Keratinocyte (primary cell): ENCODE measurements around the gene IRF9. TPM values are rescaled to one million over a fixed set of nuclear protein-coding genes. Genes with fewer than 3 reads are reported as not detected.

Experiments
- DNase-seq: peaks from one replicate; pipeline ENCODE4 v3.0.0-alpha.2; 2011; ENCODE audit warnings: low read depth, missing footprints, low spot score
- FAIRE-seq: peaks from 2 replicates; lab custom pipeline; 2011; peaks lifted over from hg19 to GRCh38; lab: Jason Lieb, UNC
- H2AFZ ChIP-seq: 2 replicates; pipeline ENCODE4 v1.6.0; 2012; ENCODE audit warnings: low read length, control low read depth, inconsistent platforms; ENCODE audit not compliant: control insufficient read depth
- H3K27ac ChIP-seq: 2 replicates; pipeline ENCODE4 v1.5.1; 2011; ENCODE audit warnings: low read length; ENCODE audit not compliant: control insufficient read depth, insufficient read depth
- H3K27me3 ChIP-seq: 3 replicates; pipeline ENCODE4 v1.6.0; 2011; ENCODE audit warnings: low read length; ENCODE audit not compliant: control insufficient read depth, insufficient read depth; ENCODE audit errors: extremely low read depth
- H3K36me3 ChIP-seq, 2 experiments: 2 replicates in 1 of 2; 3 replicates in 1 of 2; pipeline ENCODE4 v1.5.1; 2011; ENCODE audit warnings: low read length in 2 of 2, mild to moderate bottlenecking in 1 of 2; ENCODE audit not compliant: control insufficient read depth in 2 of 2, insufficient read depth in 2 of 2; ENCODE audit errors: extremely low read depth in 1 of 2
- H3K4me1 ChIP-seq: 3 replicates; pipeline ENCODE4 v1.5.1; 2011; ENCODE audit warnings: low read length; ENCODE audit not compliant: control insufficient read depth, insufficient read depth; ENCODE audit errors: extremely low read depth
- H3K4me2 ChIP-seq: 3 replicates; pipeline ENCODE4 v1.6.0; 2011; ENCODE audit warnings: low read depth, low read length; ENCODE audit not compliant: control insufficient read depth, insufficient read depth; ENCODE audit errors: extremely low read depth
- H3K4me3 ChIP-seq, 3 experiments: fragments of 200-600 bp in 1 of 3; sonication (generic) in 1 of 3; 2 replicates in 2 of 3; 3 replicates in 1 of 3; pipeline ENCODE4 v1.5.1; 2011 to 2016; ENCODE audit warnings: low read length in 3 of 3, mild to moderate bottlenecking in 3 of 3, control low read depth in 2 of 3, inconsistent platforms in 1 of 3, low read depth in 1 of 3, mixed read lengths in 1 of 3, mixed run types in 1 of 3, moderate library complexity in 1 of 3; ENCODE audit not compliant: control insufficient read depth in 2 of 3, insufficient read depth in 2 of 3; ENCODE audit errors: extremely low read depth in 1 of 3
- H3K79me2 ChIP-seq: 2 replicates; pipeline ENCODE4 v1.6.0; 2012; ENCODE audit warnings: low read length; ENCODE audit not compliant: control insufficient read depth, insufficient read depth
- H3K9ac ChIP-seq: 3 replicates; pipeline ENCODE4 v1.6.0; 2011; ENCODE audit warnings: low read length; ENCODE audit not compliant: control insufficient read depth, insufficient read depth; ENCODE audit errors: extremely low read depth
- H3K9me1 ChIP-seq: 3 replicates; pipeline ENCODE4 v1.6.0; 2011; ENCODE audit warnings: low read length; ENCODE audit not compliant: control insufficient read depth, insufficient read depth; ENCODE audit errors: extremely low read depth
- H3K9me3 ChIP-seq: 2 replicates; pipeline ENCODE4 v1.5.1; 2012; ENCODE audit warnings: low read depth, low read length; ENCODE audit not compliant: control insufficient read depth
- H4K20me1 ChIP-seq: 3 replicates; pipeline ENCODE4 v1.6.0; 2011; ENCODE audit warnings: low read length; ENCODE audit not compliant: control insufficient read depth, insufficient read depth; ENCODE audit errors: extremely low read depth
- CTCF ChIP-seq, 3 experiments: IDR thresholded peaks in 1 of 3; conservative IDR thresholded peaks in 1 of 3; optimal IDR thresholded peaks in 1 of 3; 2 replicates in 2 of 3; 3 replicates in 1 of 3; pipeline versions ENCODE3 to v1.5.1; 2011; ENCODE audit warnings: low read length in 3 of 3, mild to moderate bottlenecking in 3 of 3, moderate library complexity in 2 of 3, control low read depth in 1 of 3, inconsistent platforms in 1 of 3; ENCODE audit not compliant: insufficient read depth in 2 of 3; ENCODE audit errors: extremely low read depth in 1 of 3
- EZH2 ChIP-seq: IDR thresholded peaks from one replicate; pipeline ENCODE4 v1.6.1; 2012; ENCODE audit warnings: inconsistent platforms, mild to moderate bottlenecking, low read length, moderate library complexity
- dilution Hi-C: fragments of 300-500 bp; cut with MboI; formaldehyde crosslinking; loops from one replicate; pipeline ENCODE4 v1.7.0; 2020; ENCODE audit warnings: low sequenced_read_pairs; ENCODE audit not compliant: extremely low pct_ligation_motif_present
- polyA plus RNA-seq, 5 experiments: library from polyadenylated mRNA; depleted of rRNA in 3 of 5; stranded (reverse) in 3 of 5; stranded (forward) in 1 of 5; unstranded in 1 of 5; fragments of >200 nt; gene quantifications; 1 replicate in 1 of 5; 2 replicates in 3 of 5; 3 replicates in 1 of 5; pipeline versions ENCODE4 v1.2.1 to v1.2.3, GENCODE V29; 2011 to 2012; ENCODE audit warnings: missing spikeins in 2 of 5, low read depth in 1 of 5, low replicate concordance in 1 of 5

The IRF9 gene
- polyA plus RNA-seq, 1 donor (not counting 4 experiments of a cell fraction or from before 2014, with no cell fraction given) = 117 TPM

- Histone ChIP-seq H3K9me1 (no peaks in the 10 kb centered on the region), H3K27ac (no peak overlapping the region), H3K27me3 (no peaks in the 10 kb centered on the region), H3K79me2 (peaks cover 32% of the 10 kb centered on the region), H3K4me3 (no peak overlapping the region), H3K4me2 (no peak overlapping the region), H4K20me1 (no peaks in the 10 kb centered on the region), H3K36me3 (peaks cover 44 to 46% of the 10 kb centered on the region in 2 experiments), H3K9ac (no peak overlapping the region), H3K9me3 (no peaks in the 10 kb centered on the region), H2AFZ (no peak overlapping the region), H3K4me1 (peaks cover 25% of the 10 kb centered on the region)
- TF ChIP-seq CTCF (optimal IDR thresholded peaks at IDR 0.05 in 1 of 3, IDR thresholded peaks at IDR 0.05 in 1 of 3, conservative IDR thresholded peaks at IDR 0.05 in 1 of 3; ENCODE audit: extremely low read depth in 1 of 3, insufficient read depth in 2 of 3, low read length in 3 of 3) (no peak), EZH2 (no peak)
- dilution Hi-C loops = no loop called here
- no peak for FAIRE-seq
- DNase-seq = no peak
Measured at GRCh38 chr14:24165785-24166184, 4.7 kb downstream of the IRF9 start.

DNA sequence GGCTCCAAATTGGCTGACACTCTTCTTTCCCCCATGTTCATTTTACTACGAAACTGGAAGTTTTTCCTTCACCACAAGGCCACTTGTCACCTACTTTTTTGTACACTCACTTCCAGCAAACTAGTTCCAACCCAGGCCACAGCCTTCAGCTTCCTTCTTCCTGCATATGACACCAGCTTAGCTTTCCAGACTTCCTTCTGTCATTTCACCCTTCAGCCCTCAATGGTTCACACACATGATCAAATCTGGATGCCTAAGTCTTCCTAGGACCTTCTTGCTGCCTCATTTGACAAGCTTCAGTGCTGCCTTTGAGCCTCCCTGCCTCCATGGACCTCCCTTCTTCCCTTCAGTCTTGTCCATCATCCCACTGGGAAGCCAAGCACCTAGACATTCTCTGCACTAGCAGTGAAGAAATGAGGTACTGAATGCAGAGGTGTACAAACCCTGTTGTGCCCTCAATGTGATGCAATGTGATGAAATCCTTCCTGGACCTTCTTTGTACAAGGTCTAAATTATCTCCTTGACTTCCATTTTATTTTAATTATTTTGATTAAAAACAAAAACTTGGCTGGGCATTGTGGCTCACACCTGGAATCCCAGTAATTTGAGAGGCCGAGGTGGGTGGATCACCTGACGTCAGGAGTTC is 6.5 kb downstream of the IRF9 start:
- no peaks in the 10 kb centered on the region for H4K20me1 ChIP-seq
- FAIRE-seq (no peak), DNase-seq (no peak)
- no peaks in the 10 kb centered on the region for H3K9me1 ChIP-seq
- dilution Hi-C loops = no loop called here
- TF ChIP-seq EZH2 = no peak
- no peak for TF ChIP-seq CTCF (optimal IDR thresholded peaks at IDR 0.05 in 1 of 3, IDR thresholded peaks at IDR 0.05 in 1 of 3, conservative IDR thresholded peaks at IDR 0.05 in 1 of 3; ENCODE audit: extremely low read depth in 1 of 3, insufficient read depth in 2 of 3, low read length in 3 of 3)
- no peaks in the 10 kb centered on the region for H3K9me3 ChIP-seq
- no peak overlapping the region for H3K27ac ChIP-seq
- no peak overlapping the region for H3K4me3 ChIP-seq
- H3K4me2 ChIP-seq = no peak overlapping the region
- H3K79me2 ChIP-seq = peaks cover 19% of the 10 kb centered on the region
- no peaks in the 10 kb centered on the region for H3K27me3 ChIP-seq
- H3K36me3 ChIP-seq = peaks cover 39 to 44% of the 10 kb centered on the region in 2 experiments
- H2AFZ ChIP-seq = no peak overlapping the region
- no peak overlapping the region for H3K9ac ChIP-seq
- H3K4me1 ChIP-seq = peaks cover 13% of the 10 kb centered on the region
